B cell (primary cell): ENCODE data around the gene TM4SF5. TPM values are rescaled to one million over a fixed set of nuclear protein-coding genes. Genes with fewer than 3 reads are reported as not detected.

Experiments
- ATAC-seq: fragments of 200-7000 bp; cut with Tn5 transposase; one replicate; pipeline ENCODE4 v1.10.0; 2021; ENCODE audit warnings: low read depth, mild to moderate bottlenecking, moderate number of reproducible peaks, moderate library complexity
- CTCF ChIA-PET: fragments of 350-600 bp; sonication (Branson Sonifier 250); formaldehyde crosslinking; loops from one replicate; lab custom pipeline; 2021; ENCODE audit warnings: antibody characterized with exemption, inconsistent platforms; lab: Charles Lee
- POLR2A ChIA-PET: fragments of 350-600 bp; sonication (Branson Sonifier 250); formaldehyde crosslinking; loops from one replicate; lab custom pipeline; 2021; ENCODE audit warnings: antibody characterized with exemption; lab: Charles Lee
- DNase-seq: peaks from one replicate; pipeline ENCODE4 v3.0.0; 2013
- H2AFZ ChIP-seq: 2 replicates; pipeline ENCODE4 v1.6.1; 2012; ENCODE audit warnings: mild to moderate bottlenecking, low read depth, low read length; ENCODE audit not compliant: insufficient read depth, poor library complexity, severe bottlenecking
- H3K27ac ChIP-seq, 2 donors: 1 replicate in 1 of 2; 2 replicates in 1 of 2; pipeline ENCODE4 v1.5.1; 2012 to 2013; ENCODE audit warnings: low read length in 2 of 2, mild to moderate bottlenecking in 2 of 2, moderate library complexity in 1 of 2
- H3K27me3 ChIP-seq, 4 experiments: fragments of 200-600 bp in 1 of 4; sonication (generic) in 1 of 4; replicated peaks in 1 of 4; 1 replicate in 2 of 4; 2 replicates in 2 of 4; pipeline versions ENCODE4 v1.6.1 to v1.7.0; 2013 to 2016; ENCODE audit warnings: low read length in 3 of 4, mild to moderate bottlenecking in 2 of 4, mixed read lengths in 1 of 4, moderate library complexity in 1 of 4; ENCODE audit not compliant: insufficient read depth in 4 of 4, control insufficient read depth in 3 of 4; ENCODE audit errors: control extremely low read depth in 1 of 4
- H3K36me3 ChIP-seq, 2 experiments: replicated peaks in 1 of 2; 1 replicate in 1 of 2; 2 replicates in 1 of 2; pipeline versions ENCODE4 v1.6.1 to v1.7.1; 2013; ENCODE audit warnings: low read length in 1 of 2; ENCODE audit not compliant: insufficient read depth in 2 of 2, control insufficient read depth in 1 of 2; ENCODE audit errors: control extremely low read depth in 1 of 2, extremely low read depth in 1 of 2
- H3K4me1 ChIP-seq, 2 donors: fragments of 200-600 bp in 1 of 2; sonication (generic) in 1 of 2; 1 replicate in 1 of 2; 2 replicates in 1 of 2; pipeline versions ENCODE4 v1.5.1 to v1.6.1; 2013 to 2017; ENCODE audit warnings: low read length in 2 of 2; ENCODE audit not compliant: control insufficient read depth in 2 of 2, insufficient read depth in 2 of 2
- H3K4me2 ChIP-seq: replicated peaks from 2 replicates; pipeline ENCODE3; 2012; ENCODE audit warnings: mild to moderate bottlenecking, low read depth, low read length; ENCODE audit not compliant: poor library complexity, severe bottlenecking
- H3K4me3 ChIP-seq, 5 experiments: fragments of 200-600 bp in 1 of 5; sonication (generic) in 1 of 5; 1 replicate in 3 of 5; 2 replicates in 2 of 5; pipeline versions ENCODE4 v1.5.1 to v1.7.0; 2011 to 2016; ENCODE audit warnings: low read length in 4 of 5, mild to moderate bottlenecking in 4 of 5, low read depth in 2 of 5, control low read depth in 1 of 5, moderate library complexity in 1 of 5; ENCODE audit not compliant: insufficient read depth in 1 of 5; ENCODE audit errors: control extremely low read depth in 1 of 5, extremely low read depth in 1 of 5
- H3K79me2 ChIP-seq: fragments of 200-600 bp; sonication (generic); one replicate; pipeline ENCODE4 v1.6.0; 2016; ENCODE audit warnings: low read length; ENCODE audit not compliant: control insufficient read depth, insufficient read depth
- H3K9ac ChIP-seq: fragments of 200-600 bp; sonication (generic); 2 replicates; pipeline ENCODE4 v1.6.1; 2017; ENCODE audit warnings: mild to moderate bottlenecking, low read length, moderate library complexity
- H3K9me3 ChIP-seq, 3 donors: one replicate each; pipeline versions ENCODE4 v1.6.1 to v1.7.1; 2013; ENCODE audit warnings: low read length in 2 of 3; ENCODE audit not compliant: control insufficient read depth in 2 of 3, insufficient read depth in 1 of 3; ENCODE audit errors: control extremely low read depth in 1 of 3
- H4K20me1 ChIP-seq: 2 replicates; pipeline ENCODE4 v1.6.0; 2012; ENCODE audit warnings: mild to moderate bottlenecking, low read length; ENCODE audit not compliant: insufficient read depth, control insufficient read depth, poor library complexity, severe bottlenecking
- H3K27ac Mint-ChIP-seq: one replicate; pipeline ENCODE4 v1.8.0; 2021; ENCODE audit warnings: mixed read lengths
- H3K27me3 Mint-ChIP-seq: one replicate; pipeline ENCODE4 v1.8.0; 2021; ENCODE audit warnings: mixed read lengths
- H3K4me1 Mint-ChIP-seq: one replicate; pipeline ENCODE4 v1.8.0; 2021; ENCODE audit warnings: mixed read lengths
- H3K4me3 Mint-ChIP-seq: one replicate; pipeline ENCODE4 v1.8.0; 2021; ENCODE audit warnings: mixed read lengths
- H3K9me3 Mint-ChIP-seq: one replicate; pipeline ENCODE4 v1.8.0; 2022; ENCODE audit warnings: mixed read lengths; ENCODE audit not compliant: insufficient read depth
- EZH2 ChIP-seq: IDR thresholded peaks from 2 replicates; pipeline ENCODE4 v1.6.1; 2012; ENCODE audit warnings: borderline replicate concordance, low read depth, mild to moderate bottlenecking, moderate library complexity, low read length; ENCODE audit not compliant: insufficient read depth, poor library complexity, severe bottlenecking
- WGBS: methylation state at CpG from one replicate; pipeline ENCODE4 v1.1.5; 2013; ENCODE audit warnings: missing lambda C conversion rate; ENCODE audit not compliant: insufficient coverage; 5-methylcytosine and 5-hydroxymethylcytosine counted together
- intact Hi-C: fragments of 100-400 bp; cut with micrococcal nuclease; formaldehyde crosslinking; loops from one replicate; pipeline ENCODE4 v1.10.0; 2022
- polyA plus RNA-seq: library from polyadenylated mRNA; depleted of rRNA; stranded (reverse); fragments of >200 nt; gene quantifications from 2 replicates; pipeline ENCODE4 v1.2.3, GENCODE V29; 2012
- total RNA-seq, 2 donors: library from RNA; stranded (reverse); fragments of 120-200 nt in 1 of 2; gene quantifications; 1 replicate in 1 of 2; 2 replicates in 1 of 2; pipeline versions ENCODE4 v1.2.3 to v1.2.4, GENCODE V29; 2013 to 2022
- TF ChIP-seq, protein P1 (sequence below): fragments of 200-600 bp; IDR thresholded peaks from one replicate; pipeline ENCODE4 v1.8.0; 2022; ENCODE audit warnings: antibody characterized with exemption, mild to moderate bottlenecking

Gene TM4SF5
- total and polyA plus RNA-seq, 2 donors (not counting 1 experiment from before 2014, with no cell fraction given), result not detected

DNA sequence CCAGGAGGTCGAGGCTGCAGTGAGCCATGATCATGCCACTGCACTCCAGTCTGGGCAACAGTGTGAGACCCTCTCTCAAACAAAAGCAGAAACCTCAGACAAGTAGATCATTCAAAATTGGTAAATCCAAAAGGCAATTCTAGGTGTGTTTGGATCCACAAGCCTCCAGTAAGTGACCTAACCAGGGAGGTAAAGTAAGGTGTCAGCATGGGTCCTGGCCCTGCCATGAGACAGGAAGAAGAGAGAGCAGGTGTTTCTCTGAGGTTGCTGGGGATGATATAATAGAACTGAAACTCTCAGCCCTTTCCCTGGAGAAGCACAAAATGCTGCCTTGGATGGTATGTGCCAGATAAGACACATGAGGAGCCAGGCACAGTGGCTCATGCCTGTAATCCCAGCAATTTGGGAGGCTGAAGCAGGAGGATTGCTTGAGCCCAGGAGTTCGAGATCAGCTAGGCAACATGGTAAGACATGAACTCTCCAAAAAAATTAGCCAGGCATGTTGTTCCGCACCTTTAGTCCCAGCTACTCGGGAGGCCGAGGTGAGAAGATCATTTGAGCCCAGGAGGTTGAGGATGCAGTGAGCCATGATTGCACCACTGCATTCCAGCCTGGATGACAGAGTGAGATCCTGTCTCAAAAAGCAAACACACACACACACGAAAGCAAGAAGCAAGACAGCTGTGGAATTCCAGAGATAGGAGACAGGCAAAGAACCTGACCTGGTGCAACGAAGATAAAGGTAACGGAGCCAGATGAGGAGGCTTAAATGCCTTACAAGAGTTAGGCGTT, 6.5 kb downstream of the TM4SF5 start:
- POLR2A ChIA-PET, result interaction anchor here (1.0 kb wide), 1 partner anchor 9 kb away, joined by 5 read pairs; no protein-coding TSS in a partner anchor
- peaks cover 28% of the 10 kb centered on the region for H3K27me3 Mint-ChIP-seq
- CTCF ChIA-PET, result interaction anchor here (1.7 kb wide), 1 partner anchor 12 kb away, joined by 5 read pairs; no protein-coding TSS in a partner anchor

More for the DNA sequence above, 6.5 kb downstream of the TM4SF5 start:
- H3K27ac Mint-ChIP-seq, result no peak overlapping the region
- no peaks in the 10 kb centered on the region for H4K20me1 ChIP-seq
- H3K4me1 ChIP-seq, result peaks cover 3 to 10% of the 10 kb centered on the region in 2 donors
- H2AFZ ChIP-seq, result no peak overlapping the region
- H3K9me3 Mint-ChIP-seq, result no peaks in the 10 kb centered on the region
- DNase-seq (no peak), ATAC-seq (no peak)
- no peaks in the 10 kb centered on the region for H3K79me2 ChIP-seq
- peaks cover 9% of the 10 kb centered on the region for H3K4me1 Mint-ChIP-seq
- H3K27ac ChIP-seq, result no peak overlapping the region
- H3K27me3 ChIP-seq, result peaks cover 0 to 19% (median 7%) of the 10 kb centered on the region in 4 experiments
- H3K4me3 ChIP-seq, result no peak overlapping the region
- peaks cover 0 to 5% (median 0%) of the 10 kb centered on the region in 3 donors for H3K9me3 ChIP-seq
- H3K9ac ChIP-seq, result no peak overlapping the region
- 91% methylated on average over 8 of the region's 9 CpGs for WGBS
- intact Hi-C loops, result no loop called here
- no peak overlapping the region for H3K4me3 Mint-ChIP-seq
- H3K4me2 ChIP-seq, result no peak overlapping the region
- no peak for TF ChIP-seq EZH2
- TF ChIP-seq, protein P1, sequence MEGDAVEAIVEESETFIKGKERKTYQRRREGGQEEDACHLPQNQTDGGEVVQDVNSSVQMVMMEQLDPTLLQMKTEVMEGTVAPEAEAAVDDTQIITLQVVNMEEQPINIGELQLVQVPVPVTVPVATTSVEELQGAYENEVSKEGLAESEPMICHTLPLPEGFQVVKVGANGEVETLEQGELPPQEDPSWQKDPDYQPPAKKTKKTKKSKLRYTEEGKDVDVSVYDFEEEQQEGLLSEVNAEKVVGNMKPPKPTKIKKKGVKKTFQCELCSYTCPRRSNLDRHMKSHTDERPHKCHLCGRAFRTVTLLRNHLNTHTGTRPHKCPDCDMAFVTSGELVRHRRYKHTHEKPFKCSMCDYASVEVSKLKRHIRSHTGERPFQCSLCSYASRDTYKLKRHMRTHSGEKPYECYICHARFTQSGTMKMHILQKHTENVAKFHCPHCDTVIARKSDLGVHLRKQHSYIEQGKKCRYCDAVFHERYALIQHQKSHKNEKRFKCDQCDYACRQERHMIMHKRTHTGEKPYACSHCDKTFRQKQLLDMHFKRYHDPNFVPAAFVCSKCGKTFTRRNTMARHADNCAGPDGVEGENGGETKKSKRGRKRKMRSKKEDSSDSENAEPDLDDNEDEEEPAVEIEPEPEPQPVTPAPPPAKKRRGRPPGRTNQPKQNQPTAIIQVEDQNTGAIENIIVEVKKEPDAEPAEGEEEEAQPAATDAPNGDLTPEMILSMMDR, result no peak
- no peaks in the 10 kb centered on the region for H3K36me3 ChIP-seq
